MG63 (cell line): Measurements from ENCODE around the gene PRDM1. TPM values are rescaled to one million over a fixed set of nuclear protein-coding genes. Genes with fewer than 3 reads are reported as not detected.

Experiments
- DNase-seq: peaks from one replicate; pipeline ENCODE4 v3.0.0-alpha.2; 2020
- H3K27me3 ChIP-seq: fragments of 250-450 bp; sonication (Bioruptor Pico); 2 replicates; pipeline ENCODE4 v1.5.1; 2020; ENCODE audit warnings: mild to moderate bottlenecking, moderate library complexity
- H3K36me3 ChIP-seq: fragments of 250-450 bp; sonication (Bioruptor Pico); 2 replicates; pipeline ENCODE4 v1.5.1; 2020; ENCODE audit warnings: mild to moderate bottlenecking, moderate library complexity
- H3K4me3 ChIP-seq: fragments of 250-450 bp; sonication (Bioruptor Pico); 2 replicates; pipeline ENCODE4 v1.5.1; 2020; ENCODE audit warnings: mild to moderate bottlenecking, moderate library complexity
- H3K9me3 ChIP-seq: fragments of 250-450 bp; sonication (Bioruptor Pico); 2 replicates; pipeline ENCODE4 v1.5.1; 2020; ENCODE audit warnings: mild to moderate bottlenecking, moderate library complexity
- total RNA-seq: library from RNA; depleted of rRNA; stranded (reverse); fragments of >200 nt; shearing (Covaris generic); gene quantifications from 2 replicates; pipeline ENCODE4 v1.2.3, GENCODE V29; 2014; ENCODE audit warnings: low replicate concordance

The PRDM1 gene
- total RNA-seq, 1 experiment from 2014 or later, result not detected

- Histone ChIP-seq H3K27me3 (no peaks in the 10 kb centered on the region), H3K4me3 (no peak overlapping the region), H3K36me3 (no peaks in the 10 kb centered on the region), H3K9me3 (no peaks in the 10 kb centered on the region)
- DNase-seq, result no peak
Observed at GRCh38 chr6:106063448-106063850, 22.7 kb upstream of the PRDM1 start.

GRCh38 chr6:106064142-106064541, 22.0 kb upstream of the PRDM1 start:
- Histone ChIP-seq H3K27me3 (no peaks in the 10 kb centered on the region), H3K9me3 (no peaks in the 10 kb centered on the region), H3K36me3 (no peaks in the 10 kb centered on the region), H3K4me3 (no peak overlapping the region)
- DNase-seq, result no peak

GRCh38 chr6:106064756-106065155, 21.4 kb upstream of the PRDM1 start:
- Histone ChIP-seq H3K36me3 (no peaks in the 10 kb centered on the region), H3K9me3 (no peaks in the 10 kb centered on the region), H3K27me3 (no peaks in the 10 kb centered on the region), H3K4me3 (no peak overlapping the region)
- peak; percentile 15 for DNase-seq

GRCh38 chr6:106066989-106067388, 19.1 kb upstream of the PRDM1 start:
- Histone ChIP-seq H3K27me3 (no peaks in the 10 kb centered on the region), H3K4me3 (no peak overlapping the region), H3K36me3 (no peaks in the 10 kb centered on the region), H3K9me3 (no peaks in the 10 kb centered on the region)
- peak; percentile 22 for DNase-seq

- H3K9me3 ChIP-seq, result no peaks in the 10 kb centered on the region
- H3K36me3 ChIP-seq, result no peaks in the 10 kb centered on the region
- peak; percentile 63 for DNase-seq
- H3K4me3 ChIP-seq, result no peak overlapping the region
- no peaks in the 10 kb centered on the region for H3K27me3 ChIP-seq
Observed at GRCh38 chr6:106069478-106069877, 16.7 kb upstream of the PRDM1 start.

- Histone ChIP-seq H3K27me3 (no peaks in the 10 kb centered on the region), H3K4me3 (no peak overlapping the region), H3K36me3 (no peaks in the 10 kb centered on the region), H3K9me3 (no peaks in the 10 kb centered on the region)
- no peak for DNase-seq
Observed at GRCh38 chr6:106070636-106071035, 15.5 kb upstream of the PRDM1 start.

- Histone ChIP-seq H3K27me3 (no peaks in the 10 kb centered on the region), H3K4me3 (no peak overlapping the region), H3K9me3 (no peaks in the 10 kb centered on the region), H3K36me3 (no peaks in the 10 kb centered on the region)
- DNase-seq, result no peak
Observed at GRCh38 chr6:106072501-106073090, 13.5 kb upstream of the PRDM1 start.

GRCh38 chr6:106074146-106074545, 12.0 kb upstream of the PRDM1 start:
- H3K9me3 ChIP-seq, result no peaks in the 10 kb centered on the region

GRCh38 chr6:106076139-106076538, 10.0 kb upstream of the PRDM1 start:
- no peaks in the 10 kb centered on the region for H3K36me3 ChIP-seq
- no peaks in the 10 kb centered on the region for H3K27me3 ChIP-seq
- H3K9me3 ChIP-seq, result no peaks in the 10 kb centered on the region
- DNase-seq, result no peak
- H3K4me3 ChIP-seq, result no peak overlapping the region

More at GRCh38 chr6:106074146-106074545, 12.0 kb upstream of the PRDM1 start:
- Histone ChIP-seq H3K4me3 (no peak overlapping the region), H3K27me3 (no peaks in the 10 kb centered on the region), H3K36me3 (no peaks in the 10 kb centered on the region)
- DNase-seq, result no peak

GRCh38 chr6:106077170-106077569, 9.0 kb upstream of the PRDM1 start:
- no peaks in the 10 kb centered on the region for H3K9me3 ChIP-seq
- no peaks in the 10 kb centered on the region for H3K27me3 ChIP-seq
- H3K36me3 ChIP-seq, result no peaks in the 10 kb centered on the region
- DNase-seq, result no peak
- H3K4me3 ChIP-seq, result no peak overlapping the region

GRCh38 chr6:106077881-106078280, 8.3 kb upstream of the PRDM1 start:
- H3K27me3 ChIP-seq, result no peaks in the 10 kb centered on the region
- H3K9me3 ChIP-seq, result no peaks in the 10 kb centered on the region
- no peaks in the 10 kb centered on the region for H3K36me3 ChIP-seq
- H3K4me3 ChIP-seq, result no peak overlapping the region
- no peak for DNase-seq

- no peaks in the 10 kb centered on the region for H3K27me3 ChIP-seq
- no peak for DNase-seq
- no peak overlapping the region for H3K4me3 ChIP-seq
Observed at GRCh38 chr6:106079961-106080762, 6.0 kb upstream of the PRDM1 start.

GRCh38 chr6:106080763-106081095, 5.4 kb upstream of the PRDM1 start:
- no peak overlapping the region for H3K4me3 ChIP-seq
- no peaks in the 10 kb centered on the region for H3K36me3 ChIP-seq
- DNase-seq, result no peak
- H3K27me3 ChIP-seq, result no peaks in the 10 kb centered on the region
- no peaks in the 10 kb centered on the region for H3K9me3 ChIP-seq

More at GRCh38 chr6:106079961-106080762, 6.0 kb upstream of the PRDM1 start:
- H3K9me3 ChIP-seq, result no peaks in the 10 kb centered on the region
- H3K36me3 ChIP-seq, result no peaks in the 10 kb centered on the region

- H3K9me3 ChIP-seq, result no peaks in the 10 kb centered on the region
- no peaks in the 10 kb centered on the region for H3K36me3 ChIP-seq
- no peak for DNase-seq
- no peaks in the 10 kb centered on the region for H3K27me3 ChIP-seq
- H3K4me3 ChIP-seq, result no peak overlapping the region
Observed at GRCh38 chr6:106081715-106082114, 4.4 kb upstream of the PRDM1 start.

- Histone ChIP-seq H3K9me3 (no peaks in the 10 kb centered on the region), H3K4me3 (no peak overlapping the region), H3K27me3 (no peaks in the 10 kb centered on the region), H3K36me3 (no peaks in the 10 kb centered on the region)
- no peak for DNase-seq
Observed at GRCh38 chr6:106082735-106083398, 3.3 kb upstream of the PRDM1 start.

GRCh38 chr6:106083618-106084017, 2.5 kb upstream of the PRDM1 start:
- DNase-seq, result no peak
- Histone ChIP-seq H3K9me3 (no peaks in the 10 kb centered on the region), H3K4me3 (no peak overlapping the region), H3K27me3 (no peaks in the 10 kb centered on the region), H3K36me3 (no peaks in the 10 kb centered on the region)

- H3K36me3 ChIP-seq, result no peaks in the 10 kb centered on the region
- no peak overlapping the region for H3K4me3 ChIP-seq
- H3K9me3 ChIP-seq, result no peaks in the 10 kb centered on the region
- no peaks in the 10 kb centered on the region for H3K27me3 ChIP-seq
- DNase-seq, result peak; percentile 12
Observed at GRCh38 chr6:106084106-106084988, 1.8 kb upstream of the PRDM1 start.
